Activated CD8-positive, alpha-beta T cell treated with anti-CD3 and anti-CD28 coated beads, Interleukin-2, amount 10 ng/mL, durations not matched to agents 7 days and 5 days (primary cell): ENCODE measurements around the gene UNC13D. TPM values are rescaled to one million over a fixed set of nuclear protein-coding genes. Genes with fewer than 3 reads are reported as not detected.

Experiments used
- ATAC-seq: fragments of 150-1000 bp; cut with Tn5 transposase; one replicate; pipeline ENCODE4 v1.10.0; 2021; ENCODE audit warnings: moderate library complexity
- CTCF ChIA-PET: fragments of 350-600 bp; sonication (Branson Sonifier 250); formaldehyde crosslinking; loops from one replicate; lab custom pipeline; 2021; ENCODE audit warnings: antibody characterized with exemption; lab: Charles Lee
- POLR2A ChIA-PET: fragments of 350-600 bp; sonication (Branson Sonifier 250); formaldehyde crosslinking; loops from one replicate; lab custom pipeline; 2021; ENCODE audit warnings: antibody characterized with exemption; lab: Charles Lee
- DNase-seq: peaks from one replicate; pipeline ENCODE4 v3.0.0-alpha.2; 2020
- H3K27ac Mint-ChIP-seq: one replicate; pipeline ENCODE4 v1.8.0; 2021; ENCODE audit warnings: mild to moderate bottlenecking, mixed read lengths
- H3K27me3 Mint-ChIP-seq: one replicate; pipeline ENCODE4 v1.8.0; 2021; ENCODE audit warnings: low read depth, mixed read lengths
- H3K36me3 Mint-ChIP-seq: one replicate; pipeline ENCODE4 v1.8.0; 2021; ENCODE audit warnings: low read depth, mixed read lengths
- H3K4me1 Mint-ChIP-seq: one replicate; pipeline ENCODE4 v1.8.0; 2021; ENCODE audit warnings: low read depth, mixed read lengths
- H3K4me3 Mint-ChIP-seq: one replicate; pipeline ENCODE4 v1.8.0; 2021; ENCODE audit warnings: mild to moderate bottlenecking, mixed read lengths
- H3K9me3 Mint-ChIP-seq: one replicate; pipeline ENCODE4 v1.8.0; 2022; ENCODE audit warnings: mixed read lengths; ENCODE audit not compliant: insufficient read depth
- total RNA-seq, 2 experiments: library from RNA; stranded (reverse); gene quantifications; one replicate each; pipeline ENCODE4 v1.2.3, GENCODE V29; 2021

UNC13D gene
- total RNA-seq, 2 experiments from 2014 or later, result 234 to 249 TPM

- ChIA-PET POLR2A (interaction anchor here (0.6 to 5.5 kb wide), 5 partner anchors 9 to 58 kb away, joined by 3 to 66 read pairs (median 8); partner anchors contain the start of genes UNK and WBP2), CTCF (interaction anchor here (0.7 to 3.7 kb wide), 5 partner anchors 16 to 92 kb away, joined by 3 to 21 read pairs (median 4); no protein-coding TSS in a partner anchor)
Observed at GRCh38 chr17:75842411-75842810, 1.8 kb downstream of the UNC13D start.

DNA sequence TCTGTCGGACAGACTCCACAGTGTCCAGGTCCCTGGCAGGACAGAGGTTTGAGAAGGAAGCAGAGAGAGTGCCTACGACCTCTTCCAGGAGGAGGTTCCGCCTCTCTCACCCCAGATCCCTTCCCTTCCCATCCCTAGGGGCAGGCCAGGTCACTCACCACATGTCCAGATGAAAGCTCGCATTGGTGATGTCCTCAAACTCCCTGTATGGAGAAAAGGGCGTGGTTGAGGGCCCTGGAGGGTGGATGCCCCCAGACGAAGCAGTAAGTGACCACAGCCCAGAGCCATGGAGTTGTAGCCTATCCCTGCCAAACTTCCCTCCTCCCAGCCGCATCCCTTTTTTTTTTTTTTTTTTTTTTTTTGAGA, 3.4 kb downstream of the UNC13D start:
- DNase-seq, result no peak
- CTCF ChIA-PET, result no interaction called here
- no peaks in the 10 kb centered on the region for H3K9me3 Mint-ChIP-seq
- peak overlapping the region; percentile 38 for H3K4me3 Mint-ChIP-seq
- POLR2A ChIA-PET, result interaction anchor here (3.2 kb wide), 1 partner anchor 14 kb away, joined by 11 read pairs; the partner anchor contains the start of gene WBP2
- peak overlapping the region; percentile 52 for H3K27ac Mint-ChIP-seq
- no peak for ATAC-seq
- H3K27me3 Mint-ChIP-seq, result no peaks in the 10 kb centered on the region
- peaks cover 46% of the 10 kb centered on the region for H3K36me3 Mint-ChIP-seq
- peaks cover 31% of the 10 kb centered on the region for H3K4me1 Mint-ChIP-seq

More at GRCh38 chr17:75842411-75842810, 1.8 kb downstream of the UNC13D start:
- H3K27ac Mint-ChIP-seq, result peak overlapping the region; percentile 97
- ATAC-seq (no peak), DNase-seq (no peak)
- no peaks in the 10 kb centered on the region for H3K27me3 Mint-ChIP-seq
- no peaks in the 10 kb centered on the region for H3K9me3 Mint-ChIP-seq
- peak overlapping the region; percentile 91 for H3K4me3 Mint-ChIP-seq
- peaks cover 53% of the 10 kb centered on the region for H3K36me3 Mint-ChIP-seq
- H3K4me1 Mint-ChIP-seq, result peaks cover 31% of the 10 kb centered on the region

DNA sequence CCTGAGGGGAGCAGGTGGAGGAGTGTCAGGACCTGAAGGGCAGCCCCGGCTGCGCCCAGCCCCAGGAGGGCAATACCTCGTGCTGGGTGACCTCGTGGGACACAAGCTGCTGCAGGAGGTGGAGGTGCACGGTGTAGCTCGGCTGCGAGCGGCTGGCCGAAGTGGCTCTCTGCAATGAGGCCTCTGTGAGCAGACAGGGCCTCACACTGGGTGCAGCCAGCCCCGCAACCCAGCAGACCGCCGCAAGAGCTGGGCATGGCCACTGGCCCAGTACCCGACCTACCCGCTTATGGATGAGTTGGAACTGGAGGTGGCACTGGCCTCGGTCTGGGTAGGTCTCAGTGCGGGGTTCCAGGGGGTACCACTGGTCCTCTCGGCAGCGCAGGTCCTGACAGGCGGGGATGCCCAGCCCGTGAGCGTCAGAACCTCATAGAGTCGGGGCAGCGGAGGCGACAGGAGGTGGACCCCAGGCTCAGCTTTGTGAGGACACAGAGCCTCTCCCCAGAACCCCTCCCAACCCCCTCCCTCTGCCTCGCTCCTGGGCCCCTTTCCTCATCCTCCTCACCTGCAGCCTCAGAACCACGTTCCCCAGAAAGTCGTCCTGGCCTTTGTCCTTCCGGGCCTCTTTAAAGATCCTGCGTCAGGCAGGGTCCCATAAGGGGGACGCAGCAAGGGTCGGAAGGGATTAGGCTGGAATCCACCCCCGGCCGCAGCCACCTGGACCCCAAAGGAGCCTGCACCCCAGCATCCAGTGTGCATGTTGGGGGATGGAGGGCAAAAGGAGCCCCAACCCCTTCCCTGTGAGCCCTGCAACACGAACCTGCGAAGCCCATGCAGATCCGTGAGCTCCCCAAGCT, 4.0 kb downstream of the UNC13D start:
- peaks cover 28% of the 10 kb centered on the region for H3K4me1 Mint-ChIP-seq
- POLR2A ChIA-PET, result interaction anchor here (3.2 kb wide), 1 partner anchor 15 kb away, joined by 11 read pairs; the partner anchor contains the start of gene WBP2
- no peak overlapping the region for H3K27ac Mint-ChIP-seq
- no peak overlapping the region for H3K4me3 Mint-ChIP-seq
- peaks cover 44% of the 10 kb centered on the region for H3K36me3 Mint-ChIP-seq
- no peaks in the 10 kb centered on the region for H3K27me3 Mint-ChIP-seq
- no peaks in the 10 kb centered on the region for H3K9me3 Mint-ChIP-seq
- ATAC-seq (no peak), DNase-seq (no peak)
- CTCF ChIA-PET, result interaction anchor here (0.8 kb wide), 1 partner anchor 8 kb away, joined by 3 read pairs; no protein-coding TSS in a partner anchor

GRCh38 chr17:75838410-75838809, 5.8 kb downstream of the UNC13D start:
- CTCF ChIA-PET, result no interaction called here
- peaks cover 60% of the 10 kb centered on the region for H3K36me3 Mint-ChIP-seq
- no peaks in the 10 kb centered on the region for H3K27me3 Mint-ChIP-seq
- DNase-seq, result no peak
- no peak for ATAC-seq
- no peaks in the 10 kb centered on the region for H3K9me3 Mint-ChIP-seq
- no peak overlapping the region for H3K27ac Mint-ChIP-seq
- H3K4me1 Mint-ChIP-seq, result peaks cover 37% of the 10 kb centered on the region
- POLR2A ChIA-PET, result interaction anchor here (0.6 kb wide), 1 partner anchor 18 kb away, joined by 4 read pairs; no protein-coding TSS in a partner anchor
- H3K4me3 Mint-ChIP-seq, result no peak overlapping the region

DNA sequence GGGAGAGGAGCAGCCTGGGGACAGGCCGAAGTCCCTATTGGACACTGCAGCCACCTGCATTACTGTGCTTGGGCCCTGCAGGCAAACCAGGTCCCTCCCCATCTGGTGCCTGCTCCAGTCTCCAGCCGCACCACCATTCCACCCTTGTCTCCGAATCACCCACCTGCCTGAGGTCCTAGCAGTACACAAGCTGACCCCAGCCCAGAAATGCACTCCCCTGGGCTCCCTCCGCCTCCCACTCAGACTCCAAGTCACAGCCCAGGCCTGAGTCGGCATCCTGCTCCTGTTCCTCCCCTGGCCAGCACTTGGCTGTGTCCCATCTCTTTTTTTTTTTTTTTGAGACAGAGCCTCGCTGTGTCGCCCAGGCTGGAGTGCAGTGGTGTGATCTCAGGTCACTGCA, 6.3 kb downstream of the UNC13D start:
- peak overlapping the region; percentile 33 for H3K27ac Mint-ChIP-seq
- peaks cover 42% of the 10 kb centered on the region for H3K4me1 Mint-ChIP-seq
- H3K36me3 Mint-ChIP-seq, result peaks cover 62% of the 10 kb centered on the region
- POLR2A ChIA-PET, result interaction anchor here (0.6 to 17.8 kb wide), 2 partner anchors 19 to 61 kb away, joined by 4 to 205 read pairs; a partner anchor contains a TSS
- no peak overlapping the region for H3K4me3 Mint-ChIP-seq
- H3K9me3 Mint-ChIP-seq, result no peaks in the 10 kb centered on the region
- ATAC-seq, result no peak
- CTCF ChIA-PET, result interaction anchor here (1.4 kb wide), 1 partner anchor 10 kb away, joined by 5 read pairs; no protein-coding TSS in a partner anchor
- H3K27me3 Mint-ChIP-seq, result no peaks in the 10 kb centered on the region
- no peak for DNase-seq

DNA sequence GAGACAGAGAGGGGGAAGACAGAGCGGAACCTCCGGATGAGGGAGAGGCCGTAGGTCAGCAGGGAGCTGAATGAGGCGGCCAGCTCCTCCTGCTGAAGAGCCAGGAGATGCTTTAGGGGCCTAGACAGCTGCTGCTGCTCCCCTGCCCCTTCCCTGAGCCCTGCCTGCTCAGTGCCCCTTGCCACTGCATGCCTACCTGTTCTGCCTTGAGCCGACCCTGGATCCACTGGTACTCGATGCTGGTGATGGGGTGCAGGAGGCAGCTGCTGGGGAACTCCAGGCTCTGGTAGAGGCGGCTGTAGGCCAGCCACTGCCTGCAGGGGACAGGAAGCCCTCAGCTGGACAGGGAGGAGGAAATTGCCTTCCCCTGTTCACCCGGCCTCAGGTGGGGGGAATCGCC, 7.6 kb downstream of the UNC13D start:
- ChIA-PET CTCF (interaction anchor here (0.7 to 1.4 kb wide), 3 partner anchors 9 to 22 kb away, joined by 4 to 5 read pairs (median 5); no protein-coding TSS in a partner anchor), POLR2A (interaction anchor here (0.5 to 17.8 kb wide), 3 partner anchors 9 to 59 kb away, joined by 3 to 205 read pairs (median 6); a partner anchor contains a TSS)
- Mint-ChIP-seq H3K27me3 (no peaks in the 10 kb centered on the region), H3K27ac (peak overlapping the region; percentile 11), H3K9me3 (no peaks in the 10 kb centered on the region), H3K4me1 (peaks cover 49% of the 10 kb centered on the region), H3K36me3 (peaks cover 64% of the 10 kb centered on the region), H3K4me3 (no peak overlapping the region)
- no peak for ATAC-seq
- no peak for DNase-seq

GRCh38 chr17:75835654-75835987, 8.6 kb downstream of the UNC13D start:
- Mint-ChIP-seq H3K27ac (no peak overlapping the region), H3K36me3 (peaks cover 65% of the 10 kb centered on the region)
- CTCF ChIA-PET, result interaction anchor here (3.8 kb wide), 1 partner anchor 26 kb away, joined by 17 read pairs; no protein-coding TSS in a partner anchor

GRCh38 chr17:75834928-75835653, 9.1 kb downstream of the UNC13D start:
- Mint-ChIP-seq H3K4me1 (peaks cover 53% of the 10 kb centered on the region), H3K4me3 (peak overlapping the region; percentile 3), H3K9me3 (no peaks in the 10 kb centered on the region), H3K36me3 (peaks cover 65% of the 10 kb centered on the region), H3K27ac (peak overlapping the region; percentile 93), H3K27me3 (no peaks in the 10 kb centered on the region)
- CTCF ChIA-PET, result interaction anchor here (1.1 to 3.8 kb wide), 4 partner anchors 13 to 82 kb away, joined by 3 to 17 read pairs (median 4); no protein-coding TSS in a partner anchor
- DNase-seq, result no peak
- ATAC-seq, result no peak
- POLR2A ChIA-PET, result interaction anchor here (1.0 to 17.8 kb wide), 4 partner anchors 9 to 58 kb away, joined by 3 to 205 read pairs (median 18); partner anchors contain the start of gene UNC13D

More at GRCh38 chr17:75835654-75835987, 8.6 kb downstream of the UNC13D start:
- DNase-seq (no peak), ATAC-seq (no peak)
- POLR2A ChIA-PET, result interaction anchor here (1.7 to 17.8 kb wide), 2 partner anchors 12 to 58 kb away, joined by 3 to 205 read pairs; a partner anchor contains a TSS
- H3K9me3 Mint-ChIP-seq, result no peaks in the 10 kb centered on the region
- no peak overlapping the region for H3K4me3 Mint-ChIP-seq
- no peaks in the 10 kb centered on the region for H3K27me3 Mint-ChIP-seq
- H3K4me1 Mint-ChIP-seq, result peaks cover 51% of the 10 kb centered on the region

DNA sequence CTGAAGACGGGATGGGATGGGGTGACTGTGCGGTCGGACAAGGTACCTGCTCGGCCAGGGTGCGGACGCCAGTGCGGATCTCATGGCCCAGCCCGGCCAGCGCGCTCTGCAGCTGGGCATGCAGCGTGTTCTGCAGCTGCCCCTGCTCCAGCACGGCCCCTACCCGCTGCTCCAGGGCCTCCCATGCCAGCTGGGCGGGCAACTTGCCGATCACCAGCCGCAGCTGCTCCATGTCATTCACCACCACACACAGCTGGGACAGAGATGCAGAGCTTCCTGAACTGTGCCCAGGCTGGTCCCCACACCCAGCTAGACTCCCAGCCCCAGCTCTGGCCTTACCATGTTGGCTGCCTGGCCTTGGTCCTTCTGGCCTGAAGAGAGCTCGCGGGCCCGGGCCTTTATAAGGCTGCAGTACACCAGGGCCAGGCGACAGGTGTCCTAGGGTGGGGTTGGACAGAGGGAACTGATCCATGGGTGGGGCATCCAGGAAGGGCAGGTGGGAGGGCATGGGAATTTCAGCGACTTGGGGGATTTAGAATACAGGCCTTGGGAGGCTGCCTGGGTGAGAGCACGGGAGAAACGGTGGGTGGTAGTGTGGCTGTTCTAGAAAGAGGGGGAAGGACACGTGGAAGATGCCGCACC, 9.8 kb downstream of the UNC13D start:
- ChIA-PET POLR2A (interaction anchor here (1.0 to 17.8 kb wide), 5 partner anchors 9 to 57 kb away, joined by 3 to 205 read pairs (median 7); partner anchors contain the start of gene UNC13D), CTCF (interaction anchor here (1.1 to 3.8 kb wide), 4 partner anchors 14 to 81 kb away, joined by 3 to 17 read pairs (median 4); no protein-coding TSS in a partner anchor)
- DNase-seq (no peak), ATAC-seq (no peak)
- Mint-ChIP-seq H3K9me3 (no peaks in the 10 kb centered on the region), H3K4me3 (peak overlapping the region; percentile 3), H3K36me3 (peaks cover 64% of the 10 kb centered on the region), H3K4me1 (peaks cover 55% of the 10 kb centered on the region), H3K27ac (peak overlapping the region; percentile 93), H3K27me3 (no peaks in the 10 kb centered on the region)

DNA sequence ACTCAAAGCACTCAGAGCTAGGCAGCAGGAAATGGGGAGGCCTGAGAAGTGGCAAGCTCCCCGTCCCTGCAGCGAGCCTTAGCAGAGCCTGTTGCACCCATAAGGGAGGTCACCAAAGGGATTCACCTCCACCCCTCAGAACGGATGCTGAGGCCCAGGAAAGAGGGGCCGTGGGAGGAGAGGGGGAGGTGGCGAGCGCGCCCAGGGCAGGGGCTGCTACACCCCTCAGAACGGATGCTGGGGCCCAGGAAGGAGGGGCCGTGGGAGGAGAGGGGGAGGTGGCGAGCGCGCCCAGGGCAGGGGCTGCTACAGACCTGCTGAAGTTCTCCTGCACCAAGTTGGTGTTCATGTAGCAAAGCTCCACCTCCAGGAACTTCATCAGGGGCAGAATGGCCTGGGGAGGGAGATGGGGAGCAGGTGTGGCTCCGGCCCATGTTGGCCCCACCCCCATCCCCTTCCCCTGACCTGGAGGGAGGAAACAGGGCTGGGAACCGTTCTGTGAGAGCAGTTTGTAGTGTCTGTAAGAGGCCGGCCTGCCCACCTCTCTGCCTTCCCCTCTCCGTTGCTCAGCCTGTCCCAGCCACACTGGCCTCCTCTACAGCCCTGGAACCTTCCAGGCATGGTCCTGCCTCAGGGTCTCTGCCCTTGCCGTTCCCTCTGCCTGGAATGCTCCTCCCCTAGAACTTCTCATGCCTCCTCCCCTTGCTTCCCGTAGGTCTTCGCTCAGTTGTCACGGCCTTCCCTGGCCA, 11.4 kb downstream of the UNC13D start:
- Mint-ChIP-seq H3K4me1 (peaks cover 63% of the 10 kb centered on the region), H3K36me3 (peaks cover 61% of the 10 kb centered on the region), H3K9me3 (no peaks in the 10 kb centered on the region), H3K27ac (peak overlapping the region; percentile 93), H3K4me3 (peak overlapping the region; percentile 72), H3K27me3 (no peaks in the 10 kb centered on the region)
- DNase-seq (peak; percentile 69), ATAC-seq (peak; percentile 62)
- POLR2A ChIA-PET, result interaction anchor here (0.7 to 17.8 kb wide), 11 partner anchors 10 to 56 kb away, joined by 3 to 205 read pairs (median 5); partner anchors contain the start of genes TRIM47, UNC13D, UNK and WBP2
- CTCF ChIA-PET, result interaction anchor here (0.7 to 3.8 kb wide), 11 partner anchors 13 to 173 kb away, joined by 3 to 17 read pairs (median 5); partner anchors contain the start of gene GALK1
